Brain microvascular endothelial cell (primary cell): ENCODE measurements around the gene KIRREL1.

Source experiments
- DNase-seq: peaks from one replicate; pipeline ENCODE4 v3.0.0-alpha.2; 2020
- H3K27ac ChIP-seq: fragments of 250-450 bp; sonication (Bioruptor Pico); 2 replicates; pipeline ENCODE4 v1.5.1; 2020; ENCODE audit warnings: mild to moderate bottlenecking, moderate library complexity
- H3K27me3 ChIP-seq: fragments of 250-450 bp; sonication (Bioruptor Pico); replicated peaks from 2 replicates; pipeline ENCODE4 v1.5.1; 2020; ENCODE audit warnings: mild to moderate bottlenecking
- H3K36me3 ChIP-seq: fragments of 250-450 bp; sonication (Bioruptor Pico); replicated peaks from 2 replicates; pipeline ENCODE4 v1.5.1; 2020; ENCODE audit warnings: mild to moderate bottlenecking
- H3K4me3 ChIP-seq: 2 replicates; pipeline ENCODE4 v1.5.1; 2011; ENCODE audit warnings: low read depth, mild to moderate bottlenecking, control low read depth, low read length, moderate library complexity
- CTCF ChIP-seq: IDR thresholded peaks from 2 replicates; pipeline ENCODE4 v1.5.1; 2011; ENCODE audit warnings: low read depth, mild to moderate bottlenecking, moderate library complexity, low read length, control low read depth, inconsistent platforms; ENCODE audit errors: missing control alignments
- in situ Hi-C: cut with HindIII; loops from 2 replicates; pipeline ENCODE4 v1.10.0; 2017; ENCODE audit warnings: low sequenced_read_pairs, low pct_ligation_motif_present

The KIRREL1 gene

DNA sequence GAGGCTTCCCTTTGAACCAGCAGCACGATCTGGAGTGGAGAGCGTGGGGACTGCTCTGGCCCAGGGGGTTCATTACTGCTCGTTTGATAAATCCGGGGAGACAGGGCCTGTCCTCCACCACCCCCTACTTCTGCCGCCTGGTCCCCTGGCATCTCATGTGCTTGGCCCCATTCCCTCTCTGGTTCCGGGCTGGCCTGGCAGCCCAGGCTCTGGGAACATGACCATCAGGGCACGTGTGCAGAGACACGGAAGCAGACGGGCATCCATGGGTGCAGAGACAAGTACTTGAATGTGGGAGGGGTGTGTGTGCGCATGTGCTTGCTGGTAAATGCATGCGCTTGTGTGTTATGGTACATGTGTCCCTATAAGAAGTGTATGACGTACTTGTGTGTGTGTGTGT, 75.5 kb downstream of the KIRREL1 start:
- no peak for DNase-seq
- TF ChIP-seq CTCF = no peak
- Histone ChIP-seq H3K27ac (no peak overlapping the region), H3K27me3 (no peaks in the 10 kb centered on the region), H3K36me3 (peaks cover 4% of the 10 kb centered on the region), H3K4me3 (no peak overlapping the region)
- in situ Hi-C loops = no loop called here

DNA sequence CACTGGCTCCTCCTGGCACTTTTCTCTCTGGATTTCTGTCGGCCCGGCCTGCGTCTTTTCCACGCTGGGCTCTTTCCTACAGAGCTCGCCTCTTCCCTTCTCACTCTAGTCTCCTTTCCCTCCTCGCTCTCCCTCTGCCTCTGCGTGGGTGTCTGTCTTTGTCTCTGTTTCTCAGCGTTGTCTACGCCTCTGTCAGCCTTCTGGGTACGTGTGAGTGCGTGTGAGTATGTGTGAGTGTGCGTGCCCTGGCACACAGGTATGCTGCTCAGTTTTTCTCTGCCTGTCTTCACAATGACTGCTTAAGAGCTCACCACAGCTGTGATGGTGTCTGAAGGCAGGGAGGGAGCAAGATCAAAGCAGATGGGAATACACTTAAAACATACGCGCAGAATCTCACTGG, 77.7 kb downstream of the KIRREL1 start:
- DNase-seq = peak; percentile 6
- H3K4me3 ChIP-seq = no peak overlapping the region
- H3K27ac ChIP-seq = no peak overlapping the region
- no peak for TF ChIP-seq CTCF
- H3K36me3 ChIP-seq = peaks cover 3% of the 10 kb centered on the region
- in situ Hi-C loops = no loop called here
- H3K27me3 ChIP-seq = no peaks in the 10 kb centered on the region

- Histone ChIP-seq H3K4me3 (no peak overlapping the region), H3K36me3 (peaks cover 21% of the 10 kb centered on the region), H3K27ac (no peak overlapping the region), H3K27me3 (no peaks in the 10 kb centered on the region)
- in situ Hi-C loops = no loop called here
- no peak for DNase-seq
- TF ChIP-seq CTCF = no peak
Measured at GRCh38 chr1:158075078-158075477, 81.6 kb downstream of the KIRREL1 start.

- Histone ChIP-seq H3K4me3 (no peak overlapping the region), H3K36me3 (peaks cover 27% of the 10 kb centered on the region), H3K27me3 (no peaks in the 10 kb centered on the region), H3K27ac (no peak overlapping the region)
- no peak for DNase-seq
- in situ Hi-C loops = no loop called here
- no peak for TF ChIP-seq CTCF
Measured at GRCh38 chr1:158076441-158076840, 83.0 kb downstream of the KIRREL1 start.

- no peak overlapping the region for H3K4me3 ChIP-seq
- no peak for DNase-seq
- in situ Hi-C loops = no loop called here
- H3K27me3 ChIP-seq = no peaks in the 10 kb centered on the region
- peaks cover 34% of the 10 kb centered on the region for H3K36me3 ChIP-seq
- no peak for TF ChIP-seq CTCF
- H3K27ac ChIP-seq = no peak overlapping the region
Measured at GRCh38 chr1:158077411-158078256, 84.2 kb downstream of the KIRREL1 start.
